ENCODE data around the gene CADPS2. TPM values are rescaled to one million over a fixed set of nuclear protein-coding genes. Genes with fewer than 3 reads are reported as not detected.

The CADPS2 gene
- total and polyA plus RNA-seq, 2 donors (not counting 1 experiment from before 2014, with no cell fraction given), result 11.5 to 32.2 TPM

GRCh38 chr7:122311734-122312450 is 574.4 kb downstream of the CADPS2 start:
- TF ChIP-seq EZH2 (IDR thresholded peaks at IDR 0.05; ENCODE audit: low read length, missing control alignments) (no peak), CTCF (conservative IDR thresholded peaks at IDR 0.05 in 1 of 2, IDR thresholded peaks at IDR 0.05 in 1 of 2; ENCODE audit: low read depth in 1 of 2, low read length in 2 of 2) (no peak)
- no peak for DNase-seq (ENCODE audit: low read depth in 2 of 2)
- Histone ChIP-seq H3K36me3 (ENCODE audit: control insufficient read depth, insufficient read depth, low read length) (no peaks in the 10 kb centered on the region), H3K9ac (ENCODE audit: insufficient read depth, low read length) (no peak overlapping the region), H4K20me1 (ENCODE audit: control insufficient read depth, extremely low read depth, insufficient read depth, low read length) (no peaks in the 10 kb centered on the region), H3K27me3 (ENCODE audit: control insufficient read depth, insufficient read depth, low read length) (peaks cover 76% of the 10 kb centered on the region), H3K79me2 (ENCODE audit: control insufficient read depth, insufficient read depth, low read length) (no peaks in the 10 kb centered on the region), H3K4me1 (ENCODE audit: control insufficient read depth, extremely low read depth, insufficient read depth, low read length) (no peaks in the 10 kb centered on the region), H3K27ac (ENCODE audit: insufficient read depth, low read length) (no peak overlapping the region), H3K4me3 (replicated peaks in 1 of 4; ENCODE audit: control extremely low read depth in 1 of 4, insufficient read depth in 1 of 4, low read depth in 3 of 4, low read length in 4 of 4) (peak overlapping the region in 1 of 4 experiments; percentile 6), H3K9me3 (ENCODE audit: control insufficient read depth, insufficient read depth, low read depth, low read length) (no peaks in the 10 kb centered on the region), H2AFZ (ENCODE audit: low read length) (no peak overlapping the region), H3K4me2 (ENCODE audit: extremely low read depth, insufficient read depth, low read length) (no peak overlapping the region)

GRCh38 chr7:122311050-122311700 is 575.1 kb downstream of the CADPS2 start:
- DNase-seq (ENCODE audit: low read depth in 2 of 2), result no peak
- Histone ChIP-seq H3K4me3 (replicated peaks in 1 of 4; ENCODE audit: control extremely low read depth in 1 of 4, insufficient read depth in 1 of 4, low read depth in 3 of 4, low read length in 4 of 4) (no peak overlapping the region), H3K27me3 (ENCODE audit: control insufficient read depth, insufficient read depth, low read length) (peaks cover 80% of the 10 kb centered on the region), H2AFZ (ENCODE audit: low read length) (no peak overlapping the region), H3K9ac (ENCODE audit: insufficient read depth, low read length) (no peak overlapping the region), H3K79me2 (ENCODE audit: control insufficient read depth, insufficient read depth, low read length) (no peaks in the 10 kb centered on the region), H3K4me2 (ENCODE audit: extremely low read depth, insufficient read depth, low read length) (peak overlapping the region; percentile 75), H3K27ac (ENCODE audit: insufficient read depth, low read length) (no peak overlapping the region), H3K9me3 (ENCODE audit: control insufficient read depth, insufficient read depth, low read depth, low read length) (no peaks in the 10 kb centered on the region), H4K20me1 (ENCODE audit: control insufficient read depth, extremely low read depth, insufficient read depth, low read length) (no peaks in the 10 kb centered on the region), H3K36me3 (ENCODE audit: control insufficient read depth, insufficient read depth, low read length) (no peaks in the 10 kb centered on the region), H3K4me1 (ENCODE audit: control insufficient read depth, extremely low read depth, insufficient read depth, low read length) (no peaks in the 10 kb centered on the region)
- no peak for TF ChIP-seq CTCF (conservative IDR thresholded peaks at IDR 0.05 in 1 of 2, IDR thresholded peaks at IDR 0.05 in 1 of 2; ENCODE audit: low read depth in 1 of 2, low read length in 2 of 2)
- no peak for TF ChIP-seq EZH2 (IDR thresholded peaks at IDR 0.05; ENCODE audit: low read length, missing control alignments)

DNA sequence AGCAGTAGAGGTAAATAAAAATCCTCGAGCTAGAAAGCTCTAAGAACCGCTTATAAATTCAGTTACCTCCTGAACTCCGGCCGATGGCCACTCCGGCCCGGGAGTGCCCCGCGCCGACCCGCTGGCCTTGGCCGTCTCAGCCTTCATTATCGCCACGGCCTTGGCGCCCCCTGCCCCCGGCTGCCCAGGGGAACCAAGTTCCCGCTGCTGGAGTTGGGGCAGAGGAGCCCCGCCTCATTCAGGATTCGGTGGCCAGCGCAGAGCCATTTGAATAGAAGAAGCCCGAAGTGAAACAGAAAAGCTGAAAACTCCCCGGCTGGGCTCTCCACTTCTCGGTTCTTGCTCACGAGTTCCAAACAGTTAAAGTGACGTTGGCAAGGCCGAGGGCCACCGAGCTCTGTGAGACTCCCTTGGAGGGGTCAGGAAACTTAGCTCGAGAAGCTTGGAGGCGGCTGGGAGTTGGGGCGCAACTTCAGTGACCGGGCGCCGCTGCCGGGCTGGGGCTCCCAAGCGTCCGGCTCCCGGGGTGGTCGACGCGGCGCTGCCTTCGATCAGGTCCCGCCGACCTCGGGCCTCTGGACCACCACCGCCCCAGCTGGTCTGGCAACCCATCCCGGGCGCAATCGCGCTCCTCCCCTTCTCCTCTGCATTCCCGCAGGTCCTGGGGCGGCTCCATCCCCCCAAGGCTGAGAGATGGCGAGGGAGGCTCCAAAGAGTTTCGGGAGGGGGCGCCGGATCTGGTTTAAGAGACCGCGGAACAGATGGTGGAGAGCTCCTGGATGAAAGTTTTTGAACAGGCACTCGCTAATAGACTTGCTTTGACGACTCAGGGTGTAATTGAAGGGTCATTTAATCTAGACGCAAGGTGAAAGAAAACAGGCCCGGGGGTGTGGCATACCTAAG is 575.9 kb downstream of the CADPS2 start:
- DNase-seq (ENCODE audit: low read depth in 2 of 2), result no peak
- Histone ChIP-seq H2AFZ (ENCODE audit: low read length) (no peak overlapping the region), H3K27ac (ENCODE audit: insufficient read depth, low read length) (no peak overlapping the region), H3K36me3 (ENCODE audit: control insufficient read depth, insufficient read depth, low read length) (no peaks in the 10 kb centered on the region), H4K20me1 (ENCODE audit: control insufficient read depth, extremely low read depth, insufficient read depth, low read length) (no peaks in the 10 kb centered on the region), H3K4me1 (ENCODE audit: control insufficient read depth, extremely low read depth, insufficient read depth, low read length) (no peaks in the 10 kb centered on the region), H3K79me2 (ENCODE audit: control insufficient read depth, insufficient read depth, low read length) (no peaks in the 10 kb centered on the region), H3K9me3 (ENCODE audit: control insufficient read depth, insufficient read depth, low read depth, low read length) (no peaks in the 10 kb centered on the region), H3K4me2 (ENCODE audit: extremely low read depth, insufficient read depth, low read length) (peak overlapping the region; percentile 75), H3K9ac (ENCODE audit: insufficient read depth, low read length) (no peak overlapping the region), H3K4me3 (replicated peaks in 1 of 4; ENCODE audit: control extremely low read depth in 1 of 4, insufficient read depth in 1 of 4, low read depth in 3 of 4, low read length in 4 of 4) (peak overlapping the region; percentile 20 to 48 (median 45)), H3K27me3 (ENCODE audit: control insufficient read depth, insufficient read depth, low read length) (peaks cover 80% of the 10 kb centered on the region)
- TF ChIP-seq EZH2 (IDR thresholded peaks at IDR 0.05; ENCODE audit: low read length, missing control alignments), result peak; percentile 92
- TF ChIP-seq CTCF (conservative IDR thresholded peaks at IDR 0.05 in 1 of 2, IDR thresholded peaks at IDR 0.05 in 1 of 2; ENCODE audit: low read depth in 1 of 2, low read length in 2 of 2), result no peak
